HG03175 (cell line): ENCODE data around the gene KRTAP20-1.

Experiments used
- ATAC-seq: cut with Tn5 transposase; IDR thresholded peaks from one replicate; pipeline ENCODE4 v1.9.1; 2021; ENCODE audit warnings: mild to moderate bottlenecking, moderate library complexity; ENCODE audit not compliant: unreplicated experiment

KRTAP20-1 gene

GRCh38 chr21:30616125-30616524 lies at the start of gene KRTAP20-1:
Gene KRTAP20-1 (plus strand): TSS chr21:30616425. CDS start chr21:30616455, 30 bp downstream.
- no peak for ATAC-seq

GRCh38 chr21:30567617-30568016 lies 48.6 kb upstream of the KRTAP20-1 start:
- ATAC-seq, result no peak

GRCh38 chr21:30577766-30578165 lies 38.5 kb upstream of the KRTAP20-1 start:
- no peak for ATAC-seq

- ATAC-seq, result no peak
These were observed 36.9 kb upstream of the KRTAP20-1 start for GRCh38 chr21:30579346-30579745.

DNA sequence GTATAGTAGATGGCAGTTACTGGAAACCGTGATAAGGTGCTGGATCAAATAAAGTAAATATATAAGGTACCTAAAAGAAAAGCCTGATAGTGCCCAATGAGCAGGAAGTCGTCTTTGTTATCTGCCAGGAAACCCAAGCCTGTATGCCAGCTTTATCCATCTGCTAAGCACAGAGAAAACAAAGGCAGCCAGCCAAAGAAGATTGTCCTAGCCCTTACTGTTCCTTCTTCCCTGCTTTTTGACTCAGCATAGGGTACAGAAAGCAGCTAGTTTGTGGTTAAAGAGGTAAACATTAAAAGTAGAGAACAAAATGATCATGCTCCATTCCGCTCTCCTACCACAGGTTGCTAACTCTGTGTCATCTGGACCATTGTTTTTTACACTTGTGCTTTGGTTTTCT lies 36.1 kb upstream of the KRTAP20-1 start:
- ATAC-seq, result no peak

- ATAC-seq, result no peak
These were observed 33.4 kb upstream of the KRTAP20-1 start for GRCh38 chr21:30582870-30583269.

DNA sequence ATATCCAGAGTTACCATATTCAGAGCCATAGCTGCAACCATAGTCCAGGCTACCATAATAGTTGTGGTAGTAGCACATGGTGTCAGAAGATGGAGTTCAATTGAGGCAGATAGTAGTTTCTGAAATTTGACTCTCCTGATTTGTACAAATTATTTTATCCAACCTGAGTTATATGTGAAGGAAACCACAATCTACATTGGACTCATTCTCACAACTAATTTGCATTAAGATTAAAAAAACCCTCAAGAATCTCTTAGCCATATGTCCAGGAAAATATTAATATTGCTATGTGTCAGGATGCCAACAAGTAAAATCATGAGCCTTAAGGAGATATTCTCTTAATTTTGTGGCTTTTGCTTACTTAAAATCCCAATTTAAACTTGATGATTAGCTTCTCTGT lies 25.9 kb upstream of the KRTAP20-1 start, which contains the start of gene KRTAP22-2:
Gene KRTAP22-2 (minus strand): TSS at position 101 of the 400 bp plus-strand sequence.
- ATAC-seq, result no peak

- ATAC-seq, result no peak
These were observed 24.1 kb upstream of the KRTAP20-1 start, which contains the start of gene KRTAP6-3 for GRCh38 chr21:30592140-30592539. Gene KRTAP6-3 (plus strand): TSS chr21:30592440. CDS start chr21:30592446, 6 bp downstream.

GRCh38 chr21:30598802-30599201 lies 17.4 kb upstream of the KRTAP20-1 start, which contains the start of gene KRTAP6-2:
Gene KRTAP6-2 (minus strand): TSS chr21:30598902. CDS start chr21:30598874, 28 bp downstream.
- no peak for ATAC-seq

GRCh38 chr21:30600787-30601186 lies 15.4 kb upstream of the KRTAP20-1 start, which contains the start of gene KRTAP22-1:
Gene KRTAP22-1 (plus strand): TSS chr21:30601087.
- no peak for ATAC-seq

DNA sequence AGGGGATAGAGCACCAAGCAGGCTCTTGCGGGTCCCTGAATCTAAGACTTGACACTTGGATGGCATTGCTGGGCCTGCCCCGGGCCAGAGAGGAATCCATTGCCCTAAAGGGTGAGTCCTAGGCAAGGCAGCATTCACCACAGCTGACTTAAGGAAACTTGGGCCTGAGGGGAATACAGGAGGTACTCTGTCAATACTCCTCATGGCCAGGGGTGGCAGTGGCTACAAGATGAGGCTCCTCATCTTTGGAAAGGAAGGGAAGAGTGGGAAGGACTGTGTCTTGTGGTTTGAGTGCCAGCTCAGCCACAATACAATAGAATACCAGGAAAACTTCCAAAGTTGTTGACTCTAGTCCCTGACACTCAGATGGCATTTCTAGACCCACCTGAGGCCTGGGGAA lies 10.3 kb upstream of the KRTAP20-1 start:
- no peak for ATAC-seq

GRCh38 chr21:30612132-30612531 lies 4.1 kb upstream of the KRTAP20-1 start:
- ATAC-seq, result no peak

DNA sequence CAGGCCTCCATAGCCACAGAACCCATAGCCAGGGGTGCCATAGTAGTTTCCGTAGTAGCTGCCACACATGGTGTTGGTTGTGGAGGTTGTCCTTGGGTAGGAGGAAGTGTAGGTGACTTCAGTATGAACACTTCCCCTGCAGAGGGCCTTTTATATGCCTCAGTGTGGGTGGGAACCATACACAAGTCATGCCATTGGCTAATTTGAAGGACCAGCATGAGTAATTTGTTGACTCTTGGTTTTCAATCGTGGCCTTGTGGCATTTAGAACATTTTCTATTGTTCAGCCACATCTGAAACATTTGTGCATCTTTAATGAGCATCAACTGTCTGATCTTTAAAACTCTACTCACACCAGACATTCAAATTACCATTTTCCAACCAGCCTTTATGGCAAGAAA lies 2.4 kb upstream of the KRTAP20-1 start, which contains the start of gene KRTAP6-1:
Gene KRTAP6-1 (minus strand): TSS at position 95 of the 400 bp plus-strand sequence. CDS start 26 bp downstream, at position 69.
- no peak for ATAC-seq

GRCh38 chr21:30615199-30615598 lies 1.0 kb upstream of the KRTAP20-1 start:
- ATAC-seq, result no peak

DNA sequence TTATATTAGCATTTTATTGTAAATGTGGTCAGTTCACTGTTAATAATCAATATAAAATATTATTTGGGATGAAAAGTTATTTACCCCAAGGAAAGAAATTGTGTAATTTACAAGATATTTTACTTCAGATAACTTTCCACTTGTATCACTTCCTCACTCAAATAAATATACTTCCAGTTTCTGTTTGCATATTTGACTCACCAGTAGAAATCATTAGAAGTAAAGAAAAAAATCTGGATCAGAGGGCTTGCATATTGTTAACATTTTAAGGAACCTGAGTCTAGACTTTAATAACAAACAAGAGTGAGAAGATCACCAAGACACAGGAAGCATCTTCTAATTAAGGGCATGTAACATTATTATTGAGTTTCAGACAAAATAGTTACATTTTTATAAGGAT lies 3.9 kb downstream of the KRTAP20-1 start:
- ATAC-seq, result no peak

DNA sequence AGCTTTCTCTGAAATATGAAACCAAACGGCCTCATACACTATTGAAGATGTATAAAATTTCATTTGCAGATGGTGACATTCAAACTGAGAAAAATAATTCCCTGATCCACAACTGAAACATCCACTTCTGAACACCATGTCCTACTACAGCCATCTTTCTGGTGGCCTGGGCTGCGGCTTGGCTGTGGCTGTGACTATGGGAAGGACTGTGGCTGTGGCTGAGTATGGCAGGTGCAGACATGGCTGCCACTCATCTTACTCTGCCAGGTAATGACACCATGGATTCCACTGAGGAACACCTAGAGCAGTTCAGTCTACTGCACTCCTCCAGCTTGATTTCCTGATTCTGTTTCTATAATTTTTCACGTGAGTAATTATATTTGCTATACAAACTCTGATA lies 4.3 kb downstream of the KRTAP20-1 start, which contains the start of gene KRTAP20-4:
Gene KRTAP20-4 (plus strand): TSS at position 106 of the 400 bp plus-strand sequence.
- no peak for ATAC-seq

- no peak for ATAC-seq
These were observed 7.1 kb downstream of the KRTAP20-1 start for GRCh38 chr21:30623362-30623761.

- no peak for ATAC-seq
These were observed 9.4 kb downstream of the KRTAP20-1 start for GRCh38 chr21:30625449-30626165.

- no peak for ATAC-seq
These were observed 11.9 kb downstream of the KRTAP20-1 start for GRCh38 chr21:30628109-30628508.

GRCh38 chr21:30629200-30629599 lies 13.0 kb downstream of the KRTAP20-1 start:
- no peak for ATAC-seq

- ATAC-seq, result no peak
These were observed 18.7 kb downstream of the KRTAP20-1 start, which contains the start of gene KRTAP20-2 for GRCh38 chr21:30634906-30635305. Gene KRTAP20-2 (plus strand): TSS chr21:30635206. CDS start chr21:30635264, 58 bp downstream.

DNA sequence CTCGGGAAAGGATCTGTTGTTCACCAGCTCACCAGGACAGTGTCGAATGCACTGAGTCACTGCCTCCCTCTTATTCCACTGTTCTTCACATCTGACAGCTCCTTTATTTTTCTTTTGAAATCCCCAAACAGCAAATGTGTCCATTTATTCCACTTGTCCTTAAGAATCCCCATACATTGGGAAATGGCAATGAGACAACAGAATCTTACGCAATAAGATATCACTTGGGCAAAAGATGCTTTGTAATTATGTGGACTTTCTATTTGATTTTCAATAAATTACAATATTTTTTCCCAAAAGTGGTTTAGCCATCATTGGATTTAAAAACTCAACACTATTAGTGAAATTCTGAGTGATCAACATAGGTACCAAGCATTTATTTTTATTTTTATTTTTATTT lies 22.5 kb downstream of the KRTAP20-1 start:
- ATAC-seq, result no peak
